Fibroblast of lung (primary cell): Measurements from ENCODE around the gene CLNK. TPM values are rescaled to one million over a fixed set of nuclear protein-coding genes. Genes with fewer than 3 reads are reported as not detected.

Experiments
- DNase-seq, 2 donors: peaks; one replicate each; pipeline versions ENCODE4 v3.0.0 to v3.0.0-alpha.2; 2010; ENCODE audit warnings: low read depth in 2 of 2
- H2AFZ ChIP-seq: 2 replicates; pipeline ENCODE4 v1.5.1; 2012; ENCODE audit warnings: low read length, control low read depth, inconsistent platforms
- H3K27ac ChIP-seq: 2 replicates; pipeline ENCODE4 v1.5.1; 2011; ENCODE audit warnings: low read length, control low read depth; ENCODE audit not compliant: insufficient read depth
- H3K27me3 ChIP-seq: 2 replicates; pipeline ENCODE4 v1.5.1; 2011; ENCODE audit warnings: mild to moderate bottlenecking, low read length; ENCODE audit not compliant: control insufficient read depth, insufficient read depth
- H3K36me3 ChIP-seq: 2 replicates; pipeline ENCODE4 v1.5.1; 2011; ENCODE audit warnings: low read length; ENCODE audit not compliant: control insufficient read depth, insufficient read depth
- H3K4me1 ChIP-seq: 2 replicates; pipeline ENCODE4 v1.5.1; 2011; ENCODE audit warnings: low read length; ENCODE audit not compliant: control insufficient read depth, insufficient read depth; ENCODE audit errors: extremely low read depth
- H3K4me2 ChIP-seq: 2 replicates; pipeline ENCODE4 v1.5.1; 2011; ENCODE audit warnings: low read length, control low read depth; ENCODE audit not compliant: insufficient read depth; ENCODE audit errors: extremely low read depth
- H3K4me3 ChIP-seq, 4 experiments: fragments of 200-600 bp in 1 of 4; sonication (generic) in 1 of 4; replicated peaks in 1 of 4; 2 replicates each; pipeline ENCODE4 v1.5.1; 2011 to 2016; ENCODE audit warnings: low read length in 4 of 4, low read depth in 3 of 4, mild to moderate bottlenecking in 3 of 4, control low read depth in 2 of 4, inconsistent platforms in 1 of 4, mixed read lengths in 1 of 4; ENCODE audit not compliant: insufficient read depth in 1 of 4; ENCODE audit errors: control extremely low read depth in 1 of 4
- H3K79me2 ChIP-seq: 2 replicates; pipeline ENCODE4 v1.5.1; 2012; ENCODE audit warnings: mild to moderate bottlenecking, low read length, inconsistent platforms; ENCODE audit not compliant: control insufficient read depth, insufficient read depth
- H3K9ac ChIP-seq: 2 replicates; pipeline ENCODE4 v1.5.1; 2011; ENCODE audit warnings: mild to moderate bottlenecking, low read length, control low read depth; ENCODE audit not compliant: insufficient read depth
- H3K9me3 ChIP-seq: 2 replicates; pipeline ENCODE4 v1.5.1; 2012; ENCODE audit warnings: low read depth, low read length; ENCODE audit not compliant: control insufficient read depth, insufficient read depth
- H4K20me1 ChIP-seq: 2 replicates; pipeline ENCODE4 v1.5.1; 2011; ENCODE audit warnings: low read length; ENCODE audit not compliant: control insufficient read depth, insufficient read depth; ENCODE audit errors: extremely low read depth
- EZH2 ChIP-seq: IDR thresholded peaks from 2 replicates; pipeline ENCODE4 v1.5.1; 2012; ENCODE audit warnings: low read length, control low read depth, mild to moderate bottlenecking; ENCODE audit errors: missing control alignments
- polyA plus RNA-seq, 2 donors: library from polyadenylated mRNA; depleted of rRNA in 1 of 2; stranded (reverse) in 1 of 2; unstranded in 1 of 2; fragments of >200 nt; gene quantifications; 2 replicates each; pipeline ENCODE4 v1.2.1, GENCODE V29; 2011 to 2012; ENCODE audit warnings: missing spikeins in 1 of 2
- total RNA-seq: library from RNA; depleted of rRNA; stranded (reverse); fragments of >200 nt; gene quantifications from 2 replicates; pipeline ENCODE4 v1.2.1, GENCODE V29; 2014
- TF ChIP-seq, protein P1 (sequence below), 2 donors: IDR thresholded peaks in 1 of 2; conservative IDR thresholded peaks in 1 of 2; 1 replicate in 1 of 2; 2 replicates in 1 of 2; pipeline ENCODE4 v1.5.1; 2011 to 2012; ENCODE audit warnings: low read length in 2 of 2, control low read depth in 1 of 2, inconsistent platforms in 1 of 2, low read depth in 1 of 2, mild to moderate bottlenecking in 1 of 2

Gene CLNK
- total and polyA plus RNA-seq, 2 donors (not counting 1 experiment from before 2014, with no cell fraction given) = not detected

DNA sequence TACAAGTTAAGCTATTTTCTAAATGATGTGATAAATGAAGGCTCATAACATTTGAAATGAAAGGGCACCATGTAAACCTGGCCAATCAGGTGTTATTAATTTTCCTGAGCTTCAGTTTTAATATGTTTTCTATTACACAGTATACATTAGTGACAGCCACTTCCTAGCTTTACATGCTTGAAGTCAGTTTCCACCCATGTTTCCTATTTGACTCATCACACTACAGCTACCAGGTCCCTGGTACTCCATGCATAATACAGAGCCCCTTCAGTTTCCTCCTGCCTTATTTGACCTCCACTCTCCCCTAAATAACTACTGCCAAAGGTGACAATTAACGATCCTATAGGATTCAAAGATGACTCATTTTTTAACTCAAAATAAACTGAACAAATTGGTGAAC is 245.6 kb downstream of the CLNK start:
- Histone ChIP-seq H3K27ac (no peak overlapping the region), H3K4me1 (no peaks in the 10 kb centered on the region), H4K20me1 (no peaks in the 10 kb centered on the region), H2AFZ (no peak overlapping the region), H3K9ac (no peak overlapping the region), H3K9me3 (no peaks in the 10 kb centered on the region), H3K4me2 (no peak overlapping the region), H3K79me2 (no peaks in the 10 kb centered on the region), H3K27me3 (no peaks in the 10 kb centered on the region), H3K36me3 (no peaks in the 10 kb centered on the region), H3K4me3 (no peak overlapping the region)
- no peak for TF ChIP-seq EZH2
- TF ChIP-seq, protein P1, sequence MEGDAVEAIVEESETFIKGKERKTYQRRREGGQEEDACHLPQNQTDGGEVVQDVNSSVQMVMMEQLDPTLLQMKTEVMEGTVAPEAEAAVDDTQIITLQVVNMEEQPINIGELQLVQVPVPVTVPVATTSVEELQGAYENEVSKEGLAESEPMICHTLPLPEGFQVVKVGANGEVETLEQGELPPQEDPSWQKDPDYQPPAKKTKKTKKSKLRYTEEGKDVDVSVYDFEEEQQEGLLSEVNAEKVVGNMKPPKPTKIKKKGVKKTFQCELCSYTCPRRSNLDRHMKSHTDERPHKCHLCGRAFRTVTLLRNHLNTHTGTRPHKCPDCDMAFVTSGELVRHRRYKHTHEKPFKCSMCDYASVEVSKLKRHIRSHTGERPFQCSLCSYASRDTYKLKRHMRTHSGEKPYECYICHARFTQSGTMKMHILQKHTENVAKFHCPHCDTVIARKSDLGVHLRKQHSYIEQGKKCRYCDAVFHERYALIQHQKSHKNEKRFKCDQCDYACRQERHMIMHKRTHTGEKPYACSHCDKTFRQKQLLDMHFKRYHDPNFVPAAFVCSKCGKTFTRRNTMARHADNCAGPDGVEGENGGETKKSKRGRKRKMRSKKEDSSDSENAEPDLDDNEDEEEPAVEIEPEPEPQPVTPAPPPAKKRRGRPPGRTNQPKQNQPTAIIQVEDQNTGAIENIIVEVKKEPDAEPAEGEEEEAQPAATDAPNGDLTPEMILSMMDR (conservative IDR thresholded peaks at IDR 0.05 in 1 of 2, IDR thresholded peaks at IDR 0.05 in 1 of 2; ENCODE audit: low read depth in 1 of 2, low read length in 2 of 2) = no peak
- no peak for DNase-seq

DNA sequence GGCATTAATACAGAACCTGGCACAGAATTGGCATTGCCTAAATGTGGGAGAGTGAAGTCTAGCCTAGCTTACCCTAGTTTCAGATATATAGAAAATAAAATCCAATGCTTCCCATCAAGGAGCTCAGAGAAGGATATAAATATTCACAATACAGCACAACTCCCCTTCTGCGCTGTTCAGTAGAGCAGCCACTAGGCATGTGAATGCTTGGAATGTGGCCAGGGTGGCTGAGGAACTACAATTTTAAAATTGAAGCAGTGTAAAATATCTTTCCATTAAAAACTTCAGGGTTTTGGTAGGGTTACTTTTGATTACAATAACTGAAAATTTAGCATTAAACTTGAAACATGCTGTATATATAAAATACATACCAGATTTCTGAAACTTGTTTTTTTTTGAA is 246.8 kb downstream of the CLNK start:
- no peaks in the 10 kb centered on the region for H4K20me1 ChIP-seq
- TF ChIP-seq EZH2 = no peak
- TF ChIP-seq, protein P1 (conservative IDR thresholded peaks at IDR 0.05 in 1 of 2, IDR thresholded peaks at IDR 0.05 in 1 of 2; ENCODE audit: low read depth in 1 of 2, low read length in 2 of 2) = no peak
- H2AFZ ChIP-seq = no peak overlapping the region
- H3K79me2 ChIP-seq = no peaks in the 10 kb centered on the region
- H3K4me1 ChIP-seq = no peaks in the 10 kb centered on the region
- no peak overlapping the region for H3K4me2 ChIP-seq
- no peaks in the 10 kb centered on the region for H3K9me3 ChIP-seq
- H3K9ac ChIP-seq = no peak overlapping the region
- no peaks in the 10 kb centered on the region for H3K36me3 ChIP-seq
- H3K27me3 ChIP-seq = no peaks in the 10 kb centered on the region
- DNase-seq = no peak
- H3K27ac ChIP-seq = no peak overlapping the region
- no peak overlapping the region for H3K4me3 ChIP-seq

Other genes starting within 250 kb of the CLNK start
- gene ZNF518B, start 227.3 kb downstream of the CLNK start, total RNA-seq = 20.0 and 28.5 TPM in 2 replicates
- gene ZNF518B, start 227.3 kb downstream of the CLNK start, polyA plus RNA-seq = 12.4 and 13.8 TPM in 2 replicates